ENCODE data around the gene IL20RA. TPM values are rescaled to one million over a fixed set of nuclear protein-coding genes. Genes with fewer than 3 reads are reported as not detected.

Gene IL20RA
- total RNA-seq, 4 donors from 2014 or later, result 0.88 to 6.4 (median 4.3) TPM

DNA sequence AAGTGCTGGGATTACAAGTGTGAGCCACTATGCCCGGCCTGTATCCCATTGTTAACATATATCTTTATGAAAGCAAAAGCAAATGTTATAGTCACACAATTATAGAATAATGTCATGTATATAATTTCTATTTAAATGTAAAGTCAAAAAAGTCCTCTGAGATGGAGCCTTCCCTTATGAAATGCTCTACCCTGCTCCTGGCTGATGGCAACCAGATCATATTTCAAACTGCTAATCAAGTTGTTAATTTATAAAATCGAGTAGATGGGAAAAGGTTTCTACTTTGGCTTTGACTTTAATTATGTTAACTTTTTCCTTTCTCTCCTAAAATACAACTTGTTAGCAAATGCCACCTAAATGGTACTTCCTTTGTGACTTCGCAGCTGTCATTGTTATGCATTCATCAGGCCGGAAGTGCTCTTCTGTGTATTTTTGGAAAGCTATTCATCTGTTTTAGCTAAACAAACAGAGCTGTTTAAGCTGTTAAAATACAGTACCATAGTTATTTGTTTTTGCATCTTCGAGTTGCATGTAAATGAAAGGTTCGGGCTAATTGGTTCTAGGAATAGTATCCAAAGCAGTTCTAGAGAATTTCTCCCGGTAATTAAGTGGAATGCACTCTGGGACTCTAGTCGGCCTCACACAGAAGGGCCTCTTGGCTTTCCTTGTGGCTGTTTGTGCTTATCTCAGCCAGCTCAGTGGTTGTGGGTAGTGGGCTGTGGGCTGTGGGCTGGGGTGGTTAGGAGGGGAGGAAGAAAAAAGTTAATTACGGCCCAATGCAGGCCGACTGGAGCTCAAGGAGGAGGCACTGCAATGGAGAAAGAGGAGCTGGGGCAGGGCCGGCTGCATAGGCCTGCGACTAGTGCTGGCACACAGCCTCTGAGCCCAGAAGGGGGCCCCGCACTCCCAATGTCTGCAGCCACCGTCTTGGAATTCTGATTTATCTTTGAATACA is 87.9 kb downstream of the IL20RA start:
- TF ChIP-seq POLR2A (IDR thresholded peaks at IDR 0.05), result no peak
- TF ChIP-seq, protein P1, sequence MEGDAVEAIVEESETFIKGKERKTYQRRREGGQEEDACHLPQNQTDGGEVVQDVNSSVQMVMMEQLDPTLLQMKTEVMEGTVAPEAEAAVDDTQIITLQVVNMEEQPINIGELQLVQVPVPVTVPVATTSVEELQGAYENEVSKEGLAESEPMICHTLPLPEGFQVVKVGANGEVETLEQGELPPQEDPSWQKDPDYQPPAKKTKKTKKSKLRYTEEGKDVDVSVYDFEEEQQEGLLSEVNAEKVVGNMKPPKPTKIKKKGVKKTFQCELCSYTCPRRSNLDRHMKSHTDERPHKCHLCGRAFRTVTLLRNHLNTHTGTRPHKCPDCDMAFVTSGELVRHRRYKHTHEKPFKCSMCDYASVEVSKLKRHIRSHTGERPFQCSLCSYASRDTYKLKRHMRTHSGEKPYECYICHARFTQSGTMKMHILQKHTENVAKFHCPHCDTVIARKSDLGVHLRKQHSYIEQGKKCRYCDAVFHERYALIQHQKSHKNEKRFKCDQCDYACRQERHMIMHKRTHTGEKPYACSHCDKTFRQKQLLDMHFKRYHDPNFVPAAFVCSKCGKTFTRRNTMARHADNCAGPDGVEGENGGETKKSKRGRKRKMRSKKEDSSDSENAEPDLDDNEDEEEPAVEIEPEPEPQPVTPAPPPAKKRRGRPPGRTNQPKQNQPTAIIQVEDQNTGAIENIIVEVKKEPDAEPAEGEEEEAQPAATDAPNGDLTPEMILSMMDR (IDR thresholded peaks at IDR 0.05), result no peak
- H3K4me3 ChIP-seq, result no peak overlapping the region
- DNase-seq, result no peak
- intact Hi-C loops (cut with DNase I; ENCODE audit: low total_unique reads), result no loop called here
- no peaks in the 10 kb centered on the region for H3K36me3 ChIP-seq
- no peaks in the 10 kb centered on the region for H3K27me3 ChIP-seq
- H3K9me3 ChIP-seq, result no peaks in the 10 kb centered on the region
- H3K4me1 ChIP-seq, result no peaks in the 10 kb centered on the region
- no peak overlapping the region for H3K27ac ChIP-seq

DNA sequence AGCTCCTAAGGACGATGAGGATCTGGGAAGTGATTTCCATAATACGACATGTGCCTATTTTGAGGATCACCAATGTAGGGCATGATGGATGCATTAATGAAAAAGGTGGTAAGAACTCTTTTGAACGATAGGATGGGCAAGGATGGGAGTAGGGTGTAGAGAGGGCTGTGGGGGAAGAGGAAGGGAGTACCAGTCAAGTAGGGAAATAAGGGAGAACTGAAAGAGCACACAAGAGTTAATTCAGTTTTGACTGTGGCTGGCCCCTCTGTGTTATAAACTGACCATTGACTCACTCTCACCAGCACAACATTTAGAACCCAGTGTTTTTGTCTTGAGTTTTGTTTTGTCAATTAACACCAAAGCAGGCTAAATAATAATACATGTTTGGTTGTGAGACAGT is 89.6 kb downstream of the IL20RA start:
- Histone ChIP-seq H3K36me3 (no peaks in the 10 kb centered on the region), H3K9me3 (no peaks in the 10 kb centered on the region), H3K4me3 (no peak overlapping the region), H3K27me3 (no peaks in the 10 kb centered on the region), H3K4me1 (no peaks in the 10 kb centered on the region), H3K27ac (no peak overlapping the region)
- TF ChIP-seq, protein P1 (IDR thresholded peaks at IDR 0.05), result no peak
- intact Hi-C loops (cut with DNase I; ENCODE audit: low total_unique reads), result no loop called here
- no peak for DNase-seq

DNA sequence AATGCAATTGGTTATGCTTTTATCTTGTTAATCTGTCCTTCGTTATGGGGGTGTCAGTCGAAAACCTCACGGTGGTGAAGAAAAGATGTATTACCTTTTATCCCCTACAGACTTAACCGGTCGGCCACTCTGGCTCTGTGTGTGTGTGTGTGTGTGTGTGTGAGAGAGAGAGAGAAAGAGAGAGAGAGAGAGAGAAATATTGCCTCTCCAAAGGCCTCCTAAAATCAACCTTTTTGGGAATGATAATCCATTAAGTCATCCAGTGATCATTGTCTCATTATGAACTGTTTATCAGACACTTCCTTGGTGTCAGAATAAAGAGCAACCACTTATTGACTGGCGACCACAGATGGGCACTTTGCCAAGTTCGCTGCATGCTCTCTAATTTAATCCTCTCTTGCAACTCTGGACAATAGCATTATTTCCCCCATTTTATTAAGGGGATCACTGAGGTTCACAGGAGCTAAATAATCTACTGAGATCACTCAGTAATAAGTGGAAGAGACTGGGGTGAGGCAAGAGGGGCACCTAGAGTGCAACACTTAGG is 92.0 kb downstream of the IL20RA start:
- Histone ChIP-seq H3K36me3 (no peaks in the 10 kb centered on the region), H3K4me1 (no peaks in the 10 kb centered on the region), H3K9me3 (no peaks in the 10 kb centered on the region), H3K27me3 (no peaks in the 10 kb centered on the region), H3K4me3 (no peak overlapping the region), H3K27ac (no peak overlapping the region)
- intact Hi-C loops (cut with DNase I; ENCODE audit: low total_unique reads), result no loop called here
- no peak for DNase-seq
- TF ChIP-seq, protein P1 (IDR thresholded peaks at IDR 0.05), result no peak
- no peak for TF ChIP-seq POLR2A (IDR thresholded peaks at IDR 0.05)

DNA sequence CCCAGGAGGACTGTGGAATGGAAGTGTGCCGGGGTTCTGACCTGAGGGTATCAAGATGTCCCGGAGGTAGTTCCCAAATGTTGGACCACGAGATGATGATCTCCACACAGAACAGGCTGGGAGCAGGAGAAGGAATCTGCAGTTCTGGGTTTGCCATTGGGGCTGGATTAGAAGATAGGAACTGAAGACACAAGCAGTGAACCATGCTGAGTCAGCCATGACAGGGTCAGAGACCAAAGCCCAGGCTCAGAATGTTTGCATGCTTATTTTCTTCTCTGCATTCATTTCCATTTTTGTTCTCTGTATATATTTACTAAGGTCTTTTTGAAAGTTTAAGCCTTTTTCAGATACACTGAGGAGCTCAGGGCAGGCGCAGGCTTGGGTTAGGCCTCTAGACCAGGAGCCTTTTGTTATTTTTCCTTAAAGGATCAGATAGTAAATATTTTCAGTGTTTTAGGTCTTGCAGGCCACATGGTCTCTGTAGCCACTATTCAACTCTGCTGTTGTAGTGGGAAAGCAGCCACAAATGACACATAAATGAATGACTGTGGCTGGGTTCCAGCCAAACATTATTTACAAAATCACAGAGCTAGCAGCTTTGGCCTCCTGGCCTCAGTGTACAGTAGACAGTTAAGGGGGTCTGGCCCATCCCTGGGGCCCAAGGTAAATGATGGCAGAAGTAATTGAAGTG is 94.2 kb downstream of the IL20RA start:
- Histone ChIP-seq H3K4me3 (no peak overlapping the region), H3K27ac (no peak overlapping the region), H3K9me3 (no peaks in the 10 kb centered on the region), H3K36me3 (no peaks in the 10 kb centered on the region), H3K27me3 (no peaks in the 10 kb centered on the region), H3K4me1 (no peaks in the 10 kb centered on the region)
- TF ChIP-seq, protein P1 (IDR thresholded peaks at IDR 0.05), result no peak
- no peak for TF ChIP-seq POLR2A (IDR thresholded peaks at IDR 0.05)
- DNase-seq, result no peak
- intact Hi-C loops (cut with DNase I; ENCODE audit: low total_unique reads), result no loop called here

Small RNA genes within 50 kb of the gene (small RNA-seq; reads per million reads assigned to genes)
- gene RPL35AP3, result not detected

Other genes with a start within 250 kb of the IL20RA start
- gene PEX7, start 222.4 kb downstream of the IL20RA start, total RNA-seq, result 10 to 100 TPM in 2 of 4 donors, 1 to 10 TPM in 1, not detected in 1; 9.0 to 21.5 (median 11.7) TPM
- not detected for gene SLC35D3, start 122.7 kb downstream of the IL20RA start, total RNA-seq
- not detected for gene IL22RA2, start 128.7 kb upstream of the IL20RA start, total RNA-seq
- gene IFNGR1, start 174.4 kb upstream of the IL20RA start, total RNA-seq, result 100 to 1,000 TPM in 2 of 4 donors, 10 to 100 TPM in 2; 53.5 to 122 (median 94.9) TPM